Panc1 (cell line): ENCODE results near the gene IREB2. TPM values are rescaled to one million over a fixed set of nuclear protein-coding genes. Genes with fewer than 3 reads are reported as not detected.

Source experiments
- ATAC-seq: fragments of 200-7000 bp; cut with Tn5 transposase; 2 replicates; pipeline ENCODE4 v1.9.1; 2020; ENCODE audit warnings: mild to moderate bottlenecking, moderate library complexity
- BruUV-seq: library from RNA; stranded (reverse); fragments of 400-500 nt; replicated peaks from 2 replicates; lab custom pipeline; 2021; lab: Mats Ljungman, UMichigan
- CTCF ChIA-PET: fragments of 300-600 bp; sonication (Branson Sonifier 250); formaldehyde crosslinking; loops from one replicate; lab custom pipeline; 2022; ENCODE audit warnings: antibody characterized with exemption; lab: Charles Lee
- POLR2A ChIA-PET: fragments of 300-600 bp; sonication (Branson Sonifier 250); formaldehyde crosslinking; loops from one replicate; lab custom pipeline; 2022; ENCODE audit warnings: antibody characterized with exemption; lab: Charles Lee
- DNase-seq: peaks from one replicate; pipeline ENCODE4 v3.0.0-alpha.2; 2010; ENCODE audit warnings: low read depth, low spot score
- H3K27ac ChIP-seq: 2 replicates; pipeline ENCODE4 v1.5.1; 2011; ENCODE audit warnings: mild to moderate bottlenecking, low read length, inconsistent platforms
- H3K27me3 ChIP-seq: fragments of 200-500 bp; sonication (Bioruptor generic); 2 replicates; pipeline ENCODE4 v1.6.0; 2014; ENCODE audit warnings: low read length, inconsistent platforms; ENCODE audit not compliant: control insufficient read depth, insufficient read depth
- H3K36me3 ChIP-seq: fragments of 200-500 bp; sonication (Bioruptor generic); 2 replicates; pipeline ENCODE4 v1.5.1; 2014; ENCODE audit warnings: inconsistent platforms, mild to moderate bottlenecking, low read length, moderate library complexity; ENCODE audit not compliant: control insufficient read depth, insufficient read depth
- H3K4me1 ChIP-seq: 2 replicates; pipeline ENCODE4 v1.5.1; 2011; ENCODE audit warnings: inconsistent platforms, mild to moderate bottlenecking, low read length, moderate library complexity; ENCODE audit not compliant: control insufficient read depth, insufficient read depth
- H3K4me3 ChIP-seq, 2 experiments: 2 replicates each; pipeline ENCODE4 v1.5.1; 2011 to 2012; ENCODE audit warnings: low read depth in 2 of 2, low read length in 2 of 2, mild to moderate bottlenecking in 2 of 2, inconsistent platforms in 1 of 2, moderate library complexity in 1 of 2
- H3K9me3 ChIP-seq: fragments of 200-500 bp; sonication (Bioruptor generic); 2 replicates; pipeline ENCODE4 v1.5.1; 2014; ENCODE audit warnings: low read depth, mild to moderate bottlenecking, inconsistent platforms, low read length, moderate library complexity; ENCODE audit not compliant: control insufficient read depth, insufficient read depth
- POLR2AphosphoS5 ChIP-seq: IDR thresholded peaks from 2 replicates; pipeline ENCODE4 v1.6.1; 2012; ENCODE audit warnings: mild to moderate bottlenecking, low read depth, low read length, moderate library complexity
- SIN3A ChIP-seq: IDR thresholded peaks from 2 replicates; pipeline ENCODE4 v1.6.1; 2012; ENCODE audit warnings: low read depth, mild to moderate bottlenecking, low read length, moderate library complexity, borderline replicate concordance; ENCODE audit not compliant: insufficient read depth
- TCF7L2 ChIP-seq: IDR thresholded peaks from 2 replicates; pipeline ENCODE4 v1.6.1; 2011; ENCODE audit warnings: mild to moderate bottlenecking, low read depth, low read length, inconsistent platforms
- in situ Hi-C: cut with HindIII; loops from 2 replicates; pipeline ENCODE4 v1.10.0; 2016; ENCODE audit warnings: low sequenced_read_pairs, low pct_unique_long_range_greater_than_20kb
- intact Hi-C: fragments of 100-400 bp; cut with micrococcal nuclease; formaldehyde crosslinking; loops from one replicate; pipeline ENCODE4 v1.10.0; 2022; ENCODE audit not compliant: unreplicated experiment
- total RNA-seq: library from RNA; stranded (reverse); gene quantifications from one replicate; pipeline ENCODE4 v1.2.1, GENCODE V29; 2021; ENCODE audit not compliant: unreplicated experiment
- TF ChIP-seq, protein P1 (sequence below), 2 experiments: IDR thresholded peaks; 2 replicates each; pipeline ENCODE4 v1.6.1; 2011 to 2012; ENCODE audit warnings: low read depth in 2 of 2, control low read depth in 1 of 2, low read length in 1 of 2, mild to moderate bottlenecking in 1 of 2, moderate library complexity in 1 of 2; ENCODE audit not compliant: insufficient read depth in 1 of 2
- TF ChIP-seq, protein P2 (sequence below): fragments of 450-650 bp; IDR thresholded peaks from 2 replicates; pipeline ENCODE4 v1.5.1; 2017; ENCODE audit warnings: mild to moderate bottlenecking

Gene IREB2
- total RNA-seq, 1 experiment from 2014 or later, result 71.7 TPM

GRCh38 chr15:78417754-78418630 lies 20.0 kb upstream of the IREB2 start:
- Histone ChIP-seq H3K27ac (no peak overlapping the region), H3K4me1 (no peaks in the 10 kb centered on the region), H3K27me3 (peaks cover 2% of the 10 kb centered on the region; the same call in 1 of the 2 replicates), H3K4me3 (no peak overlapping the region), H3K36me3 (no peaks in the 10 kb centered on the region), H3K9me3 (no peaks in the 10 kb centered on the region)
- no peak for TF ChIP-seq SIN3A
- TF ChIP-seq, protein P1, sequence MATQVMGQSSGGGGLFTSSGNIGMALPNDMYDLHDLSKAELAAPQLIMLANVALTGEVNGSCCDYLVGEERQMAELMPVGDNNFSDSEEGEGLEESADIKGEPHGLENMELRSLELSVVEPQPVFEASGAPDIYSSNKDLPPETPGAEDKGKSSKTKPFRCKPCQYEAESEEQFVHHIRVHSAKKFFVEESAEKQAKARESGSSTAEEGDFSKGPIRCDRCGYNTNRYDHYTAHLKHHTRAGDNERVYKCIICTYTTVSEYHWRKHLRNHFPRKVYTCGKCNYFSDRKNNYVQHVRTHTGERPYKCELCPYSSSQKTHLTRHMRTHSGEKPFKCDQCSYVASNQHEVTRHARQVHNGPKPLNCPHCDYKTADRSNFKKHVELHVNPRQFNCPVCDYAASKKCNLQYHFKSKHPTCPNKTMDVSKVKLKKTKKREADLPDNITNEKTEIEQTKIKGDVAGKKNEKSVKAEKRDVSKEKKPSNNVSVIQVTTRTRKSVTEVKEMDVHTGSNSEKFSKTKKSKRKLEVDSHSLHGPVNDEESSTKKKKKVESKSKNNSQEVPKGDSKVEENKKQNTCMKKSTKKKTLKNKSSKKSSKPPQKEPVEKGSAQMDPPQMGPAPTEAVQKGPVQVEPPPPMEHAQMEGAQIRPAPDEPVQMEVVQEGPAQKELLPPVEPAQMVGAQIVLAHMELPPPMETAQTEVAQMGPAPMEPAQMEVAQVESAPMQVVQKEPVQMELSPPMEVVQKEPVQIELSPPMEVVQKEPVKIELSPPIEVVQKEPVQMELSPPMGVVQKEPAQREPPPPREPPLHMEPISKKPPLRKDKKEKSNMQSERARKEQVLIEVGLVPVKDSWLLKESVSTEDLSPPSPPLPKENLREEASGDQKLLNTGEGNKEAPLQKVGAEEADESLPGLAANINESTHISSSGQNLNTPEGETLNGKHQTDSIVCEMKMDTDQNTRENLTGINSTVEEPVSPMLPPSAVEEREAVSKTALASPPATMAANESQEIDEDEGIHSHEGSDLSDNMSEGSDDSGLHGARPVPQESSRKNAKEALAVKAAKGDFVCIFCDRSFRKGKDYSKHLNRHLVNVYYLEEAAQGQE (IDR thresholded peaks at IDR 0.05; ENCODE audit: insufficient read depth in 1 of 2, low read depth in 2 of 2, low read length in 1 of 2), result no peak
- TF ChIP-seq, protein P2, sequence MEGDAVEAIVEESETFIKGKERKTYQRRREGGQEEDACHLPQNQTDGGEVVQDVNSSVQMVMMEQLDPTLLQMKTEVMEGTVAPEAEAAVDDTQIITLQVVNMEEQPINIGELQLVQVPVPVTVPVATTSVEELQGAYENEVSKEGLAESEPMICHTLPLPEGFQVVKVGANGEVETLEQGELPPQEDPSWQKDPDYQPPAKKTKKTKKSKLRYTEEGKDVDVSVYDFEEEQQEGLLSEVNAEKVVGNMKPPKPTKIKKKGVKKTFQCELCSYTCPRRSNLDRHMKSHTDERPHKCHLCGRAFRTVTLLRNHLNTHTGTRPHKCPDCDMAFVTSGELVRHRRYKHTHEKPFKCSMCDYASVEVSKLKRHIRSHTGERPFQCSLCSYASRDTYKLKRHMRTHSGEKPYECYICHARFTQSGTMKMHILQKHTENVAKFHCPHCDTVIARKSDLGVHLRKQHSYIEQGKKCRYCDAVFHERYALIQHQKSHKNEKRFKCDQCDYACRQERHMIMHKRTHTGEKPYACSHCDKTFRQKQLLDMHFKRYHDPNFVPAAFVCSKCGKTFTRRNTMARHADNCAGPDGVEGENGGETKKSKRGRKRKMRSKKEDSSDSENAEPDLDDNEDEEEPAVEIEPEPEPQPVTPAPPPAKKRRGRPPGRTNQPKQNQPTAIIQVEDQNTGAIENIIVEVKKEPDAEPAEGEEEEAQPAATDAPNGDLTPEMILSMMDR, result no peak
- TF ChIP-seq TCF7L2, result no peak
- no peak for TF ChIP-seq POLR2AphosphoS5
- DNase-seq (no peak), ATAC-seq (no peak)
- intact Hi-C loops, result no loop called here
- in situ Hi-C loops, result no loop called here
- POLR2A ChIA-PET, result no interaction called here
- no TSS peak for BruUV-seq
- CTCF ChIA-PET, result no interaction called here

GRCh38 chr15:78418686-78419085 lies 19.3 kb upstream of the IREB2 start:
- BruUV-seq, result no TSS peak
- ATAC-seq (no peak), DNase-seq (no peak)
- Histone ChIP-seq H3K27ac (no peak overlapping the region), H3K4me1 (no peaks in the 10 kb centered on the region), H3K9me3 (no peaks in the 10 kb centered on the region), H3K36me3 (no peaks in the 10 kb centered on the region), H3K4me3 (no peak overlapping the region), H3K27me3 (peaks cover 2% of the 10 kb centered on the region; the same call in 1 of the 2 replicates)
- ChIA-PET POLR2A (no interaction called here), CTCF (no interaction called here)
- in situ Hi-C loops (no loop called here), intact Hi-C loops (no loop called here)
- TF ChIP-seq POLR2AphosphoS5 (no peak), TCF7L2 (no peak), SIN3A (no peak)
- TF ChIP-seq, protein P1 (IDR thresholded peaks at IDR 0.05; ENCODE audit: insufficient read depth in 1 of 2, low read depth in 2 of 2, low read length in 1 of 2), result no peak
- TF ChIP-seq, protein P2, result no peak
